HG03439 (cell line): ENCODE measurements around the gene UBE2C.

ENCODE experiments used
- ATAC-seq: cut with Tn5 transposase; IDR thresholded peaks from one replicate; pipeline ENCODE4 v1.9.1; 2021; ENCODE audit warnings: mild to moderate bottlenecking, moderate library complexity; ENCODE audit not compliant: unreplicated experiment

Gene UBE2C

DNA sequence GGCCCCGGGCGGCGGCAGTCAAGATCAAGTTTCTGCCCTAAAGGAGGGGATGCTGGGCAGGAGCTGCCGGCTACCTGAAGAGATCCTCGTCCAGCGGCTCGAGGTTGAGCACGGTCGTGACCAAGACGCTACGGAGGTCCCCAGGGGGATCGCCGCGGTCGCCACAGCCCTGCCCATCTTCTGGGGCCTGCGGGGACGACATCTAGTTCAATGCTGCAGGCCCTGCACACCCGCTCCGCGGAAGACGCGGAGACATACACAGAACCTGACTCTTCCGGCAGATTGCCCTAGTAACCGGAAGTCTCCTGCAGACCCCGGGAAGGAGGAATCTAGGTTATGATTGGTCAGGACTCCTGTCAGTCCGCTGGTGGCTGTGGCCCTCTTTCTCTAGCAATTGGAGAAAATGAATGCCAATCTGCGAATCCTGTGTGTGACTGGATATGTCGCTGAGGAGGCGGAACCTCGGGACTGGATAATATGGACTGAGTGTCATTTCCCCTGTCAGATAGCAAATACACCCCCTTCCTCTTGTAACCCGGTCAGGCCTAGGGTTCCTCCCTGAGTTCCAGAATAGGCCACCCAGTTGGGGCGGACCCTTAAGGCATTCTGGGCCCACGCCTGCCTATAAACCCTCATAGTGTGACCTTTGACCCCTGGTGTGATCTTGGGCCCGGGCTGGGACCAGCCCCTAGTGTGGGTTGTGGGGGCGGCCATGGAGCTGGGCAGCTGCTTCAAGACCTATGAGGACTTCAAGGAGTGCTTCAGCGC, 44.9 kb downstream of the UBE2C start, which contains the start of the genes ACOT8 and ZSWIM3:
ACOT8 (minus strand) TSS at position 279 of the 768 bp plus-strand sequence; CDS start at position 202, 77 bp downstream.
ZSWIM3 (plus strand) TSS at position 501 of the 768 bp plus-strand sequence; CDS start at position 713, 212 bp downstream.
- peak; percentile 94 for ATAC-seq

DNA sequence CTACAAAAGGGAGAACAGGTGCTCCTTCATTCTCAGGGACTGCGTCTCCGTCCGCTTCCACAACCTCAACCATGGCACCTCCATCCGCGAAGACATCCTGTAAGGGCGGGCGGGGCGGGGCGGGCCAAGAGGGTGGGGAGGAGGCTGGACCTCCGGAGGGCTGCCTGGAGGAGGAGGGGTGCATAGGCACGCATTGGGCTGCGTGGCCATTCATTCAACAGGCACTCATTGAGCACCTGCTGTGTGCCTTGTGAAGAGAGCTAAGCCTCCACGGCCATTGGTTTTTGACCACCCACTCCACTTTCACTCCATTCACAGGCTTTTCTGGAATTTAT, 45.4 kb downstream of the UBE2C start:
- peak; percentile 14 for ATAC-seq

DNA sequence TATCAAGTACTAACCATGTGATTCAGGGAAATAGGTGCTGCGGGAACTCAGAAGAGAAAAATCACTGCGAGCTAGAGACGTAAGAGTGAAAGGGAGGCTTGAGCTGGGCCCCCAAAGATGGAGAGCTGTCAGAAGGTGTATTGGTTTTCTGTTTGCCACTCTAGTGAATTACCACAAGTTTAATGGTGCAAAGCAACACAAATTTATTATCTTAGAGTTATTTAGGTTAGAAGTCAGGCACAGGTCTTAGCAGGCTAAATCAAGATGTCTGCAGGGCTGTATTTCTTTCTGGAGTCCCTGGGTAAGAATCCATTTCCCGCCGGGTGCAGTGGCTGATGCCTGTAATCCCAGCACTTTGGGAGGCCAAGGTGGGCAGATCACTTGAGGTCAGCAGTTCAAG, 47.5 kb downstream of the UBE2C start:
- no peak for ATAC-seq

DNA sequence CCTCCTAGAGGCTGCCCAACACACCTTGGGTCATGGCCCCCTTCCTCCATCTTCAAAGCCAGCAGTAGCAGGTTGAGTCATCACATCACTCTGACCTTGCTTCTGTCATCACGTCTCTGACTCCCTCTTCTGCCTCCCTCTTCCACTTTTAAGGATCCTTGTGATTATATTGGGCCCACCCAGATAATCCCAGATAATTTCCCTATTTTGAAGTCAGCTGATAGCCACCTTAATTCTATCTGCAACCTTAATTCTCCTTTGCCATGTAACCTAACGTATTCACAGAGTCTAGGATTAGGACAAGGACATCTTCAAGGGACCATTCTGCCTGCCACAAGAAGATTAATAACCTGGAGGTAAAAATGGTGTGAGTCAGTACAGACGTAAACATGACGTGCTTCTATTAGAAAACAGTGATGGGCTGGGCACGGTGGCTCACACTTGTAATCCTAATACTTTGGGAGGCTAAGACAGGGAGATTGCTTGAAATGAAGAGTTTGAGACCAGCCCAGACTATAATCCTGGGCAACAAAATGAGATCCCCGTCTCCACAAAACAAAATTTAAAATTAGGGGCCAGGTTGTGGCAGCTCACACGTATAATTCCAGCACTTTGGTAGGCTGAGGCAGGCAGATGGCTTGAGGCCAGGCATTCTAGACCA, 48.2 kb downstream of the UBE2C start:
- no peak for ATAC-seq

DNA sequence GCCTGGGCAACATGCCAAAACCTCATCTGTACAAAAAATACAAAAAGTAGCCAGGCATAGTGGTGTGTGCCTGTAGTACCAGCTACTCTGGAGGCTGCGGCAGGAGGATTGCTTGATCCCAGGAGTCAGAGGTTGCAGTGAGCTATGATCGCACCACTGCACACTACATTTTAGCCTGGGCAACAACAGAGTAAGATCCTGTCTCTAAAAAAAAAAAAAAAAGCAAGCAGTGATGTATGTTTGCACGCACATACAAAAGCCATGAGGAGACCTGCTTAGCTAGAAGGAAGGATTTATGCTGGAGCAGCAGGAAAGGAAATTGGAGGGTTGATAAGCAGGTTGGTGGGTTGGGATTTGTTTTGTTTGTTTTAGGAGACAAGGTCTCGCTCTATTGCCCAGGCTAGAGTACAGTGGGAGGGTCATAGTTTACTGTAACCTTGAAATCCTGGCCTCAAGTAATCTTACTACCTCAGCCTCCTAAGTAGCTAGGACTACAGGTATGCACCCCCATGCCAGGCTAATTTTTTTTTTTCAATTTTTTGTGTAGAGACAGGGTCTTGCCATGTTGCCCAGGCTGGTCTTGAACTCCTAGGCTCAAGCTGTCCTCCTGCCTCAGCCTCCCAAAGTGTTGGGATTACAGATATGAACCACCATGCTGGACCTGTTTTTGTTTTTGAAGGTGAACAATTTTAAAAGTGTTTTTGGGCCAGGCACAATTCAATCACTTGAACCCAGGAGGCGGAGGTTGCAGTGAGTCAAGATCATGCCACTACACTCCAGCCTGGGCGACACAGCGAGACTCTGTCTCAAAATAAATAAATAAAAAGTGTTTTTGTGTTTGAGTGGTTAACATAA, 49.0 kb downstream of the UBE2C start:
- ATAC-seq: no peak

DNA sequence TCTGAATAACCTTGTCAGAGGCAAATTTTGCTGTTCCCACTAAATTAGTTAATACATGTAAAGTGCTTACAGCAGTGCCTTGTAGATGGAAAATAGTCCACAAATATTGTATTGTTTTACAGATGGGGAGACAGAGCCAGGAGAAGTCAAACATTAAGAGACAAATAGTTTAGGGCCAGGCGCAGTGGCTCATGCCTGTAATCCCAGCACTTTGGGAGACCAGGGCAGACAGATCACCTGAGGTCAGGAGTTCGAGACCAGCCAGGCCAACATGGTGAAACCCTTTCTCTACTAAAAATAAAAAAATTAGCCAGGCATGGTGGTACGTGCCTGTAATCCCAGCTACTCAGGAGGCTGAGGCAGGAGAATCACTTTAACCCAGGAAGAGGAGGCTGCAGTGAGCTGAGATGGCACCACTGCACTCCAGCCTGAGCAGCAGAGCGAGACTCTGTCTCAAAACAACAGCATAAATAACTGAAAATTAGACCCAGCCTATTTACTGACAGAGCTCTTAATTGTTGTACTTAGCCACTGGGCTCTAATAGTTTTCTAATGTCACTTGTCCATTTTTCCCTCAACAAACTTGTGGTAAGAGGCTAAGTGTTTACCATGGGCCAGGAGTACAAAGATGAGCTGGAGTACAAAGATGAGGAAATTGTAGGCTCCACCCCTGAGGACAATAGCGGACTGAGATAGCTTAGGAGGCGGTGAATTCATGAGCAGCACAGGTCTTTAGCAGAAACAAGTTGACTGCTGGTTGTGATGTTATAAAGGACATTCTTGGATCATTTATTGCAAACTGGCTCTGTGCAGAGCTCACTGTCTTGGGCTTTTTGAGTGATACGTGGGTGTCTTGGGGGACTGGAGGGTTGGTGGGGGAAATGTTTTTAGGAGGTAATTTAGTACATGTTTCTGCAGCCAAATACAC, 51.4 kb downstream of the UBE2C start:
- ATAC-seq: no peak

DNA sequence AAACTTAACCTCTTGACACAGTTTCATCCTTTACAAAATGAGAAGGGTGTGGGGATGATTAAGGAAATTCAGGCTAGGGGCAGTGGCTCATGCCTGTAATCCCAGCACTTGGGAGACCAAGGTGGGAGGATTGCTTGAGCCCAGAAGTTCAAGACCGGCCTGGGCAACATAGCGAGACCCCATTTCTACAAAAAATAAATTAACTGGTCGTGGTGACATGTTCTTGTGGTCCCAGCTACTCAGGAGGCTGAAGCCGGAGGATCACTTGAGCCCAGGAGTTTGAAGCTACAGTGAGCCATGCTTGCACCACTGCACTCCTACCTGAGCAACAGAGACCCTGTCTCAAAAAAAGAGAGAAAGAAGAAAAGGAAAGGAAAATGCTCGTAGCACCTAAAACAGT, 54.0 kb downstream of the UBE2C start:
- no peak for ATAC-seq
